Nephron (organoid): ENCODE results near the gene GRIK4.

Source experiments
- H3K27ac Mint-ChIP-seq, 3 experiments: 2 replicates each; pipeline ENCODE4 v1.8.0; 2020; ENCODE audit warnings: mixed read lengths in 3 of 3, mild to moderate bottlenecking in 2 of 3, moderate library complexity in 1 of 3
- H3K27me3 Mint-ChIP-seq: 2 replicates; pipeline ENCODE4 v1.8.0; 2021; ENCODE audit warnings: low read depth, mild to moderate bottlenecking, moderate library complexity, mixed read lengths
- H3K36me3 Mint-ChIP-seq: 2 replicates; pipeline ENCODE4 v1.8.0; 2020; ENCODE audit warnings: low read depth, mixed read lengths
- H3K4me1 Mint-ChIP-seq: 2 replicates; pipeline ENCODE4 v1.8.0; 2020; ENCODE audit warnings: mixed read lengths
- H3K4me3 Mint-ChIP-seq, 3 experiments: 2 replicates each; pipeline ENCODE4 v1.8.0; 2020; ENCODE audit warnings: mild to moderate bottlenecking in 3 of 3, mixed read lengths in 3 of 3, moderate library complexity in 2 of 3
- H3K9me3 Mint-ChIP-seq: 2 replicates; pipeline ENCODE4 v1.8.0; 2020; ENCODE audit warnings: mixed read lengths
- TF ChIP-seq, protein P1 (sequence below), 3 experiments: fragments of 200-600 bp; sonication (generic); IDR thresholded peaks; one replicate each; pipeline ENCODE4 v1.5.0; 2021; ENCODE audit warnings: antibody characterized with exemption in 3 of 3; ENCODE audit not compliant: unreplicated experiment in 3 of 3

Gene GRIK4

DNA sequence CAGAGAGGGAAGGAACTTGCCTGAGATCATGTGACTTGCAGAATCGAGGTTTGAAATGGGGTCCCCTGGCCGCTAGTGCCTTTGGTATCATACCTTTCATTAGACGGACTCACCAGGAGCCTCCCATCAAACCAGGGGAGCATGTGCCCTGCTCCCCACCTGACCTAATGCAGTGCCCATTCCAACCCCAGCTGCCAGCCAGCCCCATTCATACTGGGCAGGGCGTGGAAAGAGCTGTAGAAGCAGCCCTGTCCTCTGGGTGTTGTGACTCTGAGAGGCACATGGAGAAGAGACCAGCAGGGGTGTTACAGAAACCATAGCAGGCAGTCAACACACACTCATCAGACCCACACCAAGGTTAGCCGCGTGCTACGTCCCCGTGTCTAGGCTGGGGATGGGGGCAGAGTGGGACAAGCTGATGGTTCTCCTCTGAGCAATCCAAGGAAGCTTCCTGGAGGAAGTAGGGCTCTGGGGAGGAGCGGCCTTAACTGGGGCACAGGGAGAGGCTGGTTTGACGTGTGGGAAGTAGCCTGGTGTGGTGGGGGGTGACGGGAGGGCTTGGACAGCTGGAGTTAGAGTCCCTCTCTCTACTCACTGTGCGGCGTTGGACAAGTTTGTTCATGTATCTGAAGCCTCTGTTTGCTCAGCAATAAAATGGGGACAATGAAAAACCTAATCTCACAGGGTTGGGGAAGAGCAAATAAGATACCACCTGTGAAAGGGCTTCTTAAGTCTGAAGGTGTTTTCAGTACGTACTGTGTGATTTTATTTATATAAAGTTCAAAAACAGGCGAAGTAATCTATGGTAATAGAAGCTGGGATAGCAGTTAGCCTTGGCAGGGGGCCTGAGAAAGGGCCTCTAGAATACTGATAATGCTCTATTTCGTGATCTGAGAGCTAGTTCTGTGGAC, 14.0 kb downstream of the GRIK4 start:
- Mint-ChIP-seq H3K27me3 (peaks cover 57% of the 10 kb centered on the region), H3K27ac (no peak overlapping the region)
- TF ChIP-seq, protein P1, sequence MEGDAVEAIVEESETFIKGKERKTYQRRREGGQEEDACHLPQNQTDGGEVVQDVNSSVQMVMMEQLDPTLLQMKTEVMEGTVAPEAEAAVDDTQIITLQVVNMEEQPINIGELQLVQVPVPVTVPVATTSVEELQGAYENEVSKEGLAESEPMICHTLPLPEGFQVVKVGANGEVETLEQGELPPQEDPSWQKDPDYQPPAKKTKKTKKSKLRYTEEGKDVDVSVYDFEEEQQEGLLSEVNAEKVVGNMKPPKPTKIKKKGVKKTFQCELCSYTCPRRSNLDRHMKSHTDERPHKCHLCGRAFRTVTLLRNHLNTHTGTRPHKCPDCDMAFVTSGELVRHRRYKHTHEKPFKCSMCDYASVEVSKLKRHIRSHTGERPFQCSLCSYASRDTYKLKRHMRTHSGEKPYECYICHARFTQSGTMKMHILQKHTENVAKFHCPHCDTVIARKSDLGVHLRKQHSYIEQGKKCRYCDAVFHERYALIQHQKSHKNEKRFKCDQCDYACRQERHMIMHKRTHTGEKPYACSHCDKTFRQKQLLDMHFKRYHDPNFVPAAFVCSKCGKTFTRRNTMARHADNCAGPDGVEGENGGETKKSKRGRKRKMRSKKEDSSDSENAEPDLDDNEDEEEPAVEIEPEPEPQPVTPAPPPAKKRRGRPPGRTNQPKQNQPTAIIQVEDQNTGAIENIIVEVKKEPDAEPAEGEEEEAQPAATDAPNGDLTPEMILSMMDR (IDR thresholded peaks at IDR 0.05; ENCODE audit: unreplicated experiment in 3 of 3), result no peak

DNA sequence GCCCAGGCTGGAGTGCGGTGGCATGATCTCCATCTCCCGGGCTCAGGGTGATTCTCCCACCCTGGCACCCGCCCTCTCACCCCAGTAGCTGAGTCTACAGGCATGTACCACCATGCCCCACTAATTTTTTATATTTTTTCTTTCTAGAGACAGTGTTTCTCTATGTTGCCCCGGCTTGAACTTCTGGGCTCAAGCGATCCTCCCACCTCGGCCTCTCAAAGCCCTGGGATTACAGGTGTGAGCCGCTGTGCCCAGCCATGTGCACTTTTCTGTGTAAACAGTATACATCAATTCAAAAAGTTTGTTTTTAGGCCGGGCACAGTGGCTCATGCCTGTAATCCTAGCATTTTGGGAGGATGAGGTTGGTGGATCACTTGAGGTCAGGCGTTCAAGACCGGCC, 14.7 kb downstream of the GRIK4 start:
- TF ChIP-seq, protein P1 (IDR thresholded peaks at IDR 0.05; ENCODE audit: unreplicated experiment in 3 of 3), result no peak
- Mint-ChIP-seq H3K27ac (no peak overlapping the region), H3K36me3 (no peaks in the 10 kb centered on the region), H3K4me3 (no peak overlapping the region), H3K27me3 (peaks cover 59% of the 10 kb centered on the region), H3K4me1 (peaks cover 8% of the 10 kb centered on the region), H3K9me3 (no peaks in the 10 kb centered on the region)

More for the DNA sequence above, 14.0 kb downstream of the GRIK4 start:
- no peaks in the 10 kb centered on the region for H3K9me3 Mint-ChIP-seq
- H3K4me1 Mint-ChIP-seq, result peaks cover 8% of the 10 kb centered on the region
- no peaks in the 10 kb centered on the region for H3K36me3 Mint-ChIP-seq
- no peak overlapping the region for H3K4me3 Mint-ChIP-seq

DNA sequence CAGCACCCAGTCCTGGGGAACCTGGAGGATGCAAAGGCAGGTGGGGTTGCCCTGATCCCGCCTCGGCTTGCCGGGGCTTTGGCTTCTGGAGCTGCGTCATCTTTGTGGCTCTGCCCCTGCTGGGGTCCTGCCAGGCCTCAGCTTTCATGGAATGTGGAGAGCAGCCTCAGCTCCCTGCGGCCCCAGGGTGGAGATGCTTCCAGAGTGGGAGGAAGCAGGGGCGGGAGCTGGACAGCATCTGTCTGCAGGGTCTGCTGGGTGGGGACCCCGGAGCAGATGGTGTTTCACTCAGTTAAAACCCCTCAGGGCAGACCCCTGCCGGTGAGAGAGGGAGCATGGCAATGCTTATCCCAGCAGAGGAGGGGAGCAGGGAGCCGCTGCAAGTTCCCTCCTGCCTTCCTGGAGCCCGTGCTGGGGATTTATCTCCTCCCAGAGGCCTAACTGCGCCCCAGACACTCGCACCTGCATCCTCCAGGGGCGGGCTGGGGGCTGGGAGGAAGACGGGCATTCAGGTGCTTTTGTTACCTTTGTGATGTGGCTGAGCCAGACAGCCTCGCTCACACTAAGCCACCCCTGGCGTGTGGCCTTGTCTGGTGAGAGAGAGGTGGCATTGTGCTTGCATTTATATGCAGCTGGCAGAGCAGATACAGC, 15.7 kb downstream of the GRIK4 start:
- Mint-ChIP-seq H3K4me3 (no peak overlapping the region), H3K36me3 (no peaks in the 10 kb centered on the region), H3K9me3 (no peaks in the 10 kb centered on the region), H3K27ac (no peak overlapping the region), H3K4me1 (peaks cover 9% of the 10 kb centered on the region), H3K27me3 (peaks cover 61% of the 10 kb centered on the region)
- TF ChIP-seq, protein P1 (IDR thresholded peaks at IDR 0.05; ENCODE audit: unreplicated experiment in 3 of 3), result peak; percentile 13 to 37 (median 23)

DNA sequence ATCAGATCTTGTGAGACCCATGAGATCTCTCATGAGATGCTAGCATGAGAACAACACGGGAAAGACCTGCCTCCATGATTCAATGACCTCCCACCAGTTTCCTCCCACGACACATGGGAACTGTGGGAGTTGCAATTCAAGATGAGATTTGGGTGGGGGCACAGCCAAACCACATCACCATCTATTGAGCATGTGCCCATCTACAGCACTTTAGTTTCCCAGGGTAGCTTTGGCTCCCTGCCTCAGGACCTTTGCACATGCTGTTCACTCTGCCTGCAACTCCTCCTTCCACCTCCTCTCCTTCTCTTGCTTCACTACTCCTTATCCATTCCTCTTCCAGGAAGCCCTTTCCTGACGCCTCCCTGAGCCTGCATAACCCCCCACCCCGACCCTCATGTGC, 17.2 kb downstream of the GRIK4 start:
- H3K36me3 Mint-ChIP-seq, result no peaks in the 10 kb centered on the region
- peaks cover 9% of the 10 kb centered on the region for H3K4me1 Mint-ChIP-seq
- no peaks in the 10 kb centered on the region for H3K9me3 Mint-ChIP-seq
- H3K4me3 Mint-ChIP-seq, result no peak overlapping the region
- H3K27ac Mint-ChIP-seq, result no peak overlapping the region
- peaks cover 50% of the 10 kb centered on the region for H3K27me3 Mint-ChIP-seq
- TF ChIP-seq, protein P1 (IDR thresholded peaks at IDR 0.05; ENCODE audit: unreplicated experiment in 3 of 3), result no peak

DNA sequence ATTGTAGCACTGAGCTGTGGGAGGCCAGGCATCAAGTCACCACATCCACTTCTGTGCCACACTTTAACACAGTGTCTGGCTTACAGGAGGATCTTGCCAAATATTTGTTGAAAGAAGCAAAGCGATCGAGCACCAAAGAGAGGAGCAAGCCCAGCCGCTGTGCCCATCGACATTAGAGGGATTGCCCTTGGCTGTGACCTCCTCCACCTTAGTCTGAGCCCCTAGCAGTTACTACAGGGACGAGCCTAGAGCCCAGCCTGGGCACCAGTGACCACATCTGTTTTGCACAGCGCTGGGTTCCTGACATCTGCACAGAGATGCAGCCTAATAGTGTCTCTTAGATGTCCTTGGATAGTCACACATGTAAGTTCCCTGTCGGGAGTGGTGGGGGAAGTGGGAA, 17.7 kb downstream of the GRIK4 start:
- Mint-ChIP-seq H3K27me3 (peaks cover 50% of the 10 kb centered on the region), H3K4me1 (peaks cover 9% of the 10 kb centered on the region), H3K27ac (no peak overlapping the region), H3K4me3 (no peak overlapping the region), H3K9me3 (no peaks in the 10 kb centered on the region), H3K36me3 (no peaks in the 10 kb centered on the region)
- TF ChIP-seq, protein P1 (IDR thresholded peaks at IDR 0.05; ENCODE audit: unreplicated experiment in 3 of 3), result no peak
